ENCODE data around the gene TTBK2. TPM values are rescaled to one million over a fixed set of nuclear protein-coding genes. Genes with fewer than 3 reads are reported as not detected.

TTBK2 gene
- total RNA-seq, 1 donor from 2014 or later, result 20.1 TPM

DNA sequence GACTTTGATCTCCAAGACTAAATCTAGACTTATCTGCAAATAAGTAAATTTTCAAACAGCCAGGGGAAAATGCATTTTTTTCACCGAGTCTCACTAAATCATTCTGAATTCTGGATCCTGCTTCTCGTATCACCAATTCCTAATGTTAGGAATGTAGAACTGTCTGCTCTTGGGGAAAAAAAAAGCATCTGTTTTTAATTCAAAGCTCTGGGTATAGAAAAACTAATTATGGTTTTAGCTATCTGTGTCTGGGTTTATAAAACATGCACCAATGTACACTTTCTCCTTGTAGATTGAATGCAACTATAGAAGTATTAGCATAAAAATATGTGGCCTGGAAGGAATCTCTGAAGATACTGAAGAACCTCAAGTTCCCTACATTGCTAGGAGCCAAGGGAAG lies 178.9 kb downstream of the TTBK2 start:
- H3K27me3 ChIP-seq (ENCODE audit: control insufficient read depth, insufficient read depth, low read length), result no peaks in the 10 kb centered on the region
- no peak for DNase-seq (ENCODE audit: low read depth)
- TF ChIP-seq, protein P1, sequence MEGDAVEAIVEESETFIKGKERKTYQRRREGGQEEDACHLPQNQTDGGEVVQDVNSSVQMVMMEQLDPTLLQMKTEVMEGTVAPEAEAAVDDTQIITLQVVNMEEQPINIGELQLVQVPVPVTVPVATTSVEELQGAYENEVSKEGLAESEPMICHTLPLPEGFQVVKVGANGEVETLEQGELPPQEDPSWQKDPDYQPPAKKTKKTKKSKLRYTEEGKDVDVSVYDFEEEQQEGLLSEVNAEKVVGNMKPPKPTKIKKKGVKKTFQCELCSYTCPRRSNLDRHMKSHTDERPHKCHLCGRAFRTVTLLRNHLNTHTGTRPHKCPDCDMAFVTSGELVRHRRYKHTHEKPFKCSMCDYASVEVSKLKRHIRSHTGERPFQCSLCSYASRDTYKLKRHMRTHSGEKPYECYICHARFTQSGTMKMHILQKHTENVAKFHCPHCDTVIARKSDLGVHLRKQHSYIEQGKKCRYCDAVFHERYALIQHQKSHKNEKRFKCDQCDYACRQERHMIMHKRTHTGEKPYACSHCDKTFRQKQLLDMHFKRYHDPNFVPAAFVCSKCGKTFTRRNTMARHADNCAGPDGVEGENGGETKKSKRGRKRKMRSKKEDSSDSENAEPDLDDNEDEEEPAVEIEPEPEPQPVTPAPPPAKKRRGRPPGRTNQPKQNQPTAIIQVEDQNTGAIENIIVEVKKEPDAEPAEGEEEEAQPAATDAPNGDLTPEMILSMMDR (IDR thresholded peaks at IDR 0.05; ENCODE audit: insufficient read depth, low read length, poor library complexity, severe bottlenecking), result no peak
- H3K36me3 ChIP-seq (ENCODE audit: control insufficient read depth, insufficient read depth, low read length), result no peaks in the 10 kb centered on the region
- H3K4me3 ChIP-seq (ENCODE audit: low read depth, low read length), result no peak overlapping the region

DNA sequence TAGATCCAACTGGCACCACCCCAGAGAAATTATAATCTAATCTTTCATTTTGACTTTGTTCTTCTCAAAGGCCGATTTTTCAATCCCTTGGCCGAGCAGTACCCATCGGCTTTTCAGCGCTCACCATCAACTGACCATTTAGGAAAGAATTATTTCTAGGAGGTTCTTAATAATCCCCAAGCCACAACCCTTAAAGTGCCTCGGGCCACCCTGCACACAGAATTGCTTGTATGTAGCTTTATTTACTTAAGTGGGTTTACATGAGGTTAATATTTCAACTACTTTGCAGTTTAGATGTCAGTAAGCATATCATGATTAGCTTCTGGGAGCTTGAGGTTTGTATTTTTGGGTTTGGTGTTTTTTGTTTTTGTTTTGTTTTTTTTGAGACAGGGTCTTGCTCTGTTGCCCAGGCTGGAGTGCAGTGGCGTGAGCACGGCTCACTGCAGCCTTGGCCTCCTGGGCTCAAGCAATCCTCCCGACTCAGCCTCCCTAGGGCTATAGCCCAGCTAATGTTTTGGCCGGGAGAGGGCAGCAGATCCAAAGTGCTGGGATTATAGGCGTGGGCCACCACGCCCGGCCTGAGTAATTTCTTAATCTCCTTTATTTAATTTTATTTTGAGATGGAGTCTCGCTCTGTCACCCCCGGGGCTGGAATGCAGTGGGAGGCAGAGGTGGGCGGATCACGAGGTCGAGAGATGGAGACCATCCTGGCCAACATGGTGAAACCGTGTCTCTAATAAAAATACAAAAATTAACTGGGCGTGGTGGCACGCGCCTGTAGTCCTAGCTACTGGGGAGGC lies 182.8 kb downstream of the TTBK2 start:
- H3K4me3 ChIP-seq (ENCODE audit: low read depth, low read length), result peak overlapping the region; percentile 89
- TF ChIP-seq, protein P1 (IDR thresholded peaks at IDR 0.05; ENCODE audit: insufficient read depth, low read length, poor library complexity, severe bottlenecking), result no peak
- DNase-seq (ENCODE audit: low read depth), result no peak
- no peaks in the 10 kb centered on the region for H3K27me3 ChIP-seq (ENCODE audit: control insufficient read depth, insufficient read depth, low read length)
- peaks cover 4% of the 10 kb centered on the region for H3K36me3 ChIP-seq (ENCODE audit: control insufficient read depth, insufficient read depth, low read length)

DNA sequence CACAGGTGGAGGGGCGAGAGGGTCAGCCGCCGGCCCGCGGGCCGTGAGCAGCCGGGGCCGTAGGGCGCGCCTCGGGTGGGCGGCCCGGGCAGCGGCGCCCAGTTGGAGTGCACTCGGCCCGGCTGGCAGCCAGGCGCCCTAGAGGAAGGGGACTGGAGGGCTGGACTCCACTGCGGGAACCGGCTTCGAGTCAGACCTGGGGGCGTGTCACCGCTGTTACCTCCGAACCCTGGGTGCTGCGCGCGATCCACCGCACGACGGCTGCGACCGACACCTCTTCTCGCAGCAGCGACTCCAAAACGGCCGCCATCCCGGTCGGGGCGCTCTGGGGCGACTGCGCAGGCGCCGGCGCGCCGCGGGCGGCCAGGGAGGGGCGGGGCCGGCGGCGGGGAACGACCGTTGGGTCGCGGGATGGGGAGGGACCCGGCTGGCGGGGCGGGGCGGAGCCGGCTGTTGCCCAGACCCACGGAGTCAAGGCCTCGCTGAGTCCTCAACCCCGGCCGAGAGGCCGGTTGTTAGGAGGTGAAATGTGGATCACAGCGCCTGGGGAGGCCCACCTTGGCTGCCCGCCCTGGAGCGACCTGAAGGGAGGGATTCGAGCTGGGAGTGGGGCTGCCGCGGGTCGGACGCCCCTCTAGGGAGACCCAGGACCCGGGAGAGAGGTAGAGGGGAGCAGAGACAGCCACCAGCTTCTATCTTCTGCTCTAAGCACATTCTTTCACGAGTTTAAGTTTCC lies 183.6 kb downstream of the TTBK2 start, which contains the start of gene CDAN1:
CDAN1 (minus strand) TSS at position 336 of the 736 bp plus-strand sequence; CDS start at position 310, 26 bp downstream.
- TF ChIP-seq, protein P1 (IDR thresholded peaks at IDR 0.05; ENCODE audit: insufficient read depth, low read length, poor library complexity, severe bottlenecking), result no peak
- peak; percentile 41 for DNase-seq (ENCODE audit: low read depth)
- no peaks in the 10 kb centered on the region for H3K27me3 ChIP-seq (ENCODE audit: control insufficient read depth, insufficient read depth, low read length)
- H3K36me3 ChIP-seq (ENCODE audit: control insufficient read depth, insufficient read depth, low read length), result peaks cover 7% of the 10 kb centered on the region
- peak within 1 kb of the TSS; percentile 89 for H3K4me3 ChIP-seq (ENCODE audit: low read depth, low read length)

DNA sequence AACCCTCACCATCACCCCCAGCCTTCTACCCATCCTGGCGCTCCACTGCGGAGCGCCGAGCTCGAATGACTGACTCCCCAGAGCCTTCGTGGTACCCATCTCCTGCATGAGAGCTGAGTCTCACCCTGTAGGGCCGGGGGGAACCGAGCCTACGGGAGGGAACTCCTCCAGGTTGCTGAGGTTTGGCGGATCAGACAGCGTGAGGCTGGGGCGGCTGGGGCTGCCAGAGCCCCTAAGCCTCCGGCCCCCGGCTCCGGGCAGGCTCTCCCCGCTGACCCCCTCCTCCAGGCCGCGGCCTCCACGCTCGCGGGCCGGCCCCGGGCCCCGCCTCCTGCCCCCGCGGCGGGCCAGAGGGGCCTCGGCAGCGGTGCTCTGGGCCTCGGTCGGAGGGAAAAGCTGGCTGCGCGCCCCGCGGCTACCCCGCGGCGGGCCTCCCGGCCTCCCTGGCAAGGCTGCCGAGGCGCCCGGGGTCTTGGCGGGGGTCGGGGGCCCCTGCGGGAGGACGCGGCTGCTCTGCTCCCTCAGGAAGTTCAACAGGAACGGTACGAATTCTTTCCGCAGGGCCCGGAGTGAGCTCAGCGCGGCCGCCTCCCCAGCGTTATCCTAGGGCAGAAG lies 184.3 kb downstream of the TTBK2 start:
- H3K36me3 ChIP-seq (ENCODE audit: control insufficient read depth, insufficient read depth, low read length), result peaks cover 8% of the 10 kb centered on the region
- H3K4me3 ChIP-seq (ENCODE audit: low read depth, low read length), result peak overlapping the region; percentile 89
- H3K27me3 ChIP-seq (ENCODE audit: control insufficient read depth, insufficient read depth, low read length), result no peaks in the 10 kb centered on the region
- DNase-seq (ENCODE audit: low read depth), result no peak
- TF ChIP-seq, protein P1 (IDR thresholded peaks at IDR 0.05; ENCODE audit: insufficient read depth, low read length, poor library complexity, severe bottlenecking), result no peak

DNA sequence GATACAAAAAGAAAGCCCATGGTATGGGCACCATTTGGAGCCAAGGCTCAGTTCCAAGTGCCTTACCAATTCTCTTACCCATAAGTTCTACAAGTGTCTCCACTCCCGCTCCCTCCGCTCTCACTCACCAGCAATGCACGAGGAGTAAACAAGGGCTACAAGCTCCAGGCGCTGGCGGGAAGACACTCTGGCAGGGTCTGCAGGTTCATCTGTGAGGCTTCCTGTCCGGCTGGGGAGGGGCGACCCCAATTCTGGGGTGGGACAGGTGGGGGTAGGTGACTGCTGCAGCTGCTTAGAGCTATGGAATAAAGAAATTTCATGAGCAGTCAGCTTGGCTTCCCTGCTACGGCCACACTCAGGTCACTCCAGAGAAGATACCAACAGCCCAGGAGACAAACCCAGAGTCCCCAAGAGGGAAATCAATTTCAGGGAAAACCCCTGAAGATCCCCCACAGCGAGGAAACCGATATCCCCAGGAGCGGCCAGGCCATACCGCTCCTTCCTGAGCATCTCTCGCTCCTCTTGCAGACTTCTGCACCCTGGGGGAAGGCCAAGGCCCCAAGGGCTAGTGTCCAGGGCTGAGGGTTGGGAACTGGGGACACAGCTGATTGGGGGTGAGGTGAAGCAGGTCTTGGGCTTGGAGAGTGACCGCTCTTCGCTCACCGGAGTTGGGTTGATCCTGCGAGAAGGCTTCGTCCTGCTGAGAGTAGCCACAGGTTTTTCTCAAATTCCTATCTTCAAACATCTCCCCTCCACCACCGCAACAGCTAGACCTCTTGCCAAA lies 185.0 kb downstream of the TTBK2 start:
- no peaks in the 10 kb centered on the region for H3K27me3 ChIP-seq (ENCODE audit: control insufficient read depth, insufficient read depth, low read length)
- TF ChIP-seq, protein P1 (IDR thresholded peaks at IDR 0.05; ENCODE audit: insufficient read depth, low read length, poor library complexity, severe bottlenecking), result no peak
- peaks cover 8% of the 10 kb centered on the region for H3K36me3 ChIP-seq (ENCODE audit: control insufficient read depth, insufficient read depth, low read length)
- DNase-seq (ENCODE audit: low read depth), result no peak
- H3K4me3 ChIP-seq (ENCODE audit: low read depth, low read length), result peak overlapping the region; percentile 89
